Keratinocyte (primary cell): Measurements from ENCODE around the gene RFESD.

Experiments used
- CTCF ChIP-seq, 3 experiments: IDR thresholded peaks in 1 of 3; conservative IDR thresholded peaks in 1 of 3; optimal IDR thresholded peaks in 1 of 3; 2 replicates in 2 of 3; 3 replicates in 1 of 3; pipeline versions ENCODE3 to v1.5.1; 2011; ENCODE audit warnings: low read length in 3 of 3, mild to moderate bottlenecking in 3 of 3, moderate library complexity in 2 of 3, control low read depth in 1 of 3, inconsistent platforms in 1 of 3; ENCODE audit not compliant: insufficient read depth in 2 of 3; ENCODE audit errors: extremely low read depth in 1 of 3
- EZH2 ChIP-seq: IDR thresholded peaks from one replicate; pipeline ENCODE4 v1.6.1; 2012; ENCODE audit warnings: inconsistent platforms, mild to moderate bottlenecking, low read length, moderate library complexity

- TF ChIP-seq CTCF (optimal IDR thresholded peaks at IDR 0.05 in 1 of 3, IDR thresholded peaks at IDR 0.05 in 1 of 3, conservative IDR thresholded peaks at IDR 0.05 in 1 of 3; ENCODE audit: extremely low read depth in 1 of 3, insufficient read depth in 2 of 3, low read length in 3 of 3) (no peak), EZH2 (no peak)
Measured at GRCh38 chr5:95667061-95667618, 20.6 kb downstream of the RFESD start.
